HG03521 (cell line): ENCODE results near the gene BSND.

Experiments used
- ATAC-seq: cut with Tn5 transposase; IDR thresholded peaks from one replicate; pipeline ENCODE4 v1.9.1; 2021; ENCODE audit warnings: mild to moderate bottlenecking, moderate library complexity; ENCODE audit not compliant: unreplicated experiment

BSND gene

GRCh38 chr1:55044617-55045397, 46.1 kb downstream of the BSND start:
- no peak for ATAC-seq

DNA sequence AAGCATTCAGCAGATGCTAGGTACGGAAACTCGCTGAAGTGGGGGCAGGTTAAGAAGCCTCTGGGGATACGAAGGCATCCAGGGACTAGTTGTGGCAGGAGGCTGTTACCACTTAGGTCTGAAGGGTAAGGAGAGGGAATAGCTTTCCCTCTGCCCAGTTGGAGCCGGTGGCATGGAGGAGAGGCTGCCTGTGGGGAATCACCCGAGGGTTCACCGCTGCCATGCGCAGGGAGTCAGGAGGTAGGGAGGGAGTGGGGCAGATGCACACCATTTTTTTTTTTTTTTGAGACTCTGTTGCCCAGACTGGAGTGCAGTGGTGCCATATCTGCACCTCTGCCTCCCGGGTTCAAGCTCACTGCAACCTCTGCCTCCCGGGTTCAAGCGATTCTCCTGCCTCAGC, 46.7 kb downstream of the BSND start:
- ATAC-seq: no peak

DNA sequence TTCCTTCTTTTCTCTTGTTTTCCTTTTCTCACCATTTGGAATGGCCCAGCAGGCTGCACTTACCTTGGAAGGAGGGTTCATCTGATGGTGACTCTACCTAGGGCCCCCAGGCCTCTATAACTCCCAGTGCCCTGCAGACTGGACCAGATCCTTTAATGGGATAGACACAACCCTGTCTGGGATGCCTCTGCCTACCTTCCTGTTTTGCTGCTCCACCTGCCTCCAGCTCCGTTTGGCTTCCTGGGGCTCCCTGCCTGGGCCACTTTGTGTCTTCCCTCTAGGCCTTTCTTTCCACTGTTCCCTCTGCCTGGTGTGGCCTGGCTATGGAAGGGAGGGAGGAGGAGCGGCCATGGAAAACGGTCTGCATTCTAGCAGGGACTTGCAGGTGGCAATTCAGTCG, 48.1 kb downstream of the BSND start:
- no peak for ATAC-seq

DNA sequence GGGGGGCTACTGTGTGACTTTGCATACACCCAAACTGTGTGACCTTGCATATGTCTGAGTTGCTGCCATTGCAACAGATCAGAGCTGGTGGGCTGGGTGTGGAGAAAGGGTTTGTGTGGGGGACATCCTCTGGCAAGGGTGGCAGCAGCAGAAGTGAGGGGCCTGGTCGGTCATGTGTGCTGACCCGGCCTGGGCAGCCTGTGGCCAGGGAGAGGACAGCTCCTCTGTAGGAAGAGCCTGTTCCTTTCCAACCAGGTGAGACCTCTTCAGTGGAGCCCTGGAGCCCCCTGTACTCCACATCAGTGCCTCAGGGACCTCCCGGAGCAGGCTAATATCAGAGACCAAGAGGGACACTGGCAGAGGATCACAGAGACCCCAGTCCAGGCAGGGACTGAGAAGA, 48.9 kb downstream of the BSND start:
- ATAC-seq: no peak

DNA sequence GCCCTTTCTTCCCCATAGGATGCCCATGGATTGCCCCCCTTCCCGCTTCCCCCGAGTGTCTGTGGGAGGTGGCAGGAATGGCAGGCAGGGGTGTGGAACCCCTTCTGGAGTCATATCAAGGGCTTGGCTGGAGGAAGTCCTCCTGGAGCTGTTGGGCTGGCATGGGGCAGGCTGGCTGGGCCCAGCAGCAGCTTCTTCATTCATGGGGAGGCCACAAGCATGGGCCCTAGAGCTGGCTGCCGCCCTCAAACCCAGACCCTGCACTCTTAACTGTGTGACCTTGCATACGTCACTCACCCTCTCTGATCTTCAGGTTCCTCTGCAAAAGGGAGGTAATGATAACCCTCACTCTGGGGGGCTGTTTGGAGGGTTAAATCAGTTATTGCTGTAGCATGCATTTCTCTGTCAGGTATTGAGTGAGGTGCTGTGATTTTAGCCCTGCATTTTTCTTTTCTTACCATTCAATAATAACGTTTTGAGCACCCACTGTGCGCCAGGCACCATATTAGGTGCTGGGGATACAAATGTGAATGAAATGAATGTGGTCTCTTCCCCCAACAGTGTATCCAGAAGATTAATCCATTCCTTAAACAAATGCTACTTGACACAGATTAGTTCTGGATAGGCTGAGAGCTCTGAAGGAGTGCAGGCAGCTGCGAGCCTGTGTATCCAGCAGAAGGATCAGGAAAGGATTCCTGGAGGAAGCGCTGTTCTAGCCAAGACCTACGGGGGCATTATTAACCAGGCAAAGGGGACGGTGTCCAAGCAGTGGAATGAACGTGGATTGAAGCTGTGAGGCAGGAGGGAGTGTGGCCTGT, 49.9 kb downstream of the BSND start:
- no peak for ATAC-seq

GRCh38 chr1:55049271-55049913, 50.7 kb downstream of the BSND start:
- ATAC-seq: no peak

DNA sequence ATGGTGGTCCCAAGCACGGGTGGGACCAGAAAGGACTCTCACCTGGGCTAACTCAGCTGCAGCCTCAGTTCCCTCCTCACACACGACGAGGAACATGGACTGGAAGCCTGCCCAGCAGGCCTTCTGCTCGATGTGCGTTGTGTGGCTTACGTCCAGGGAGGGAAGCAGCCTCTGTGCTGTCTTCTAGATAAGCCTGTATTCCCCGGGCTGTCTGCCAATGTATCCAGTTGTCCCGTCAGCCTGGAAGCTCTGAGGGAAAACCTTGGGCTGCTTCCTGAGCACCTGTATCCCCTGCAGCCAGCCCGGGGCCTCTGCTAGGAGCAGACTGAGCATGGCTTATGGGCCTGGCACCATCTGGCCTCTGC, 51.2 kb downstream of the BSND start:
- ATAC-seq: no peak

GRCh38 chr1:55050283-55050682, 51.5 kb downstream of the BSND start:
- ATAC-seq: no peak

- no peak for ATAC-seq
These were observed 52.4 kb downstream of the BSND start for GRCh38 chr1:55051169-55051568.

- no peak for ATAC-seq
These were observed 52.9 kb downstream of the BSND start for GRCh38 chr1:55051621-55052020.

- ATAC-seq: no peak
These were observed 53.7 kb downstream of the BSND start for GRCh38 chr1:55052221-55053142.

GRCh38 chr1:55053265-55053954, 54.7 kb downstream of the BSND start:
- no peak for ATAC-seq

GRCh38 chr1:55054396-55054795, 55.7 kb downstream of the BSND start:
- ATAC-seq: no peak

- ATAC-seq: no peak
These were observed 56.5 kb downstream of the BSND start for GRCh38 chr1:55055084-55055882.

- ATAC-seq: no peak
These were observed 57.4 kb downstream of the BSND start for GRCh38 chr1:55055951-55056631.

GRCh38 chr1:55056632-55056992, 57.9 kb downstream of the BSND start:
- ATAC-seq: no peak

DNA sequence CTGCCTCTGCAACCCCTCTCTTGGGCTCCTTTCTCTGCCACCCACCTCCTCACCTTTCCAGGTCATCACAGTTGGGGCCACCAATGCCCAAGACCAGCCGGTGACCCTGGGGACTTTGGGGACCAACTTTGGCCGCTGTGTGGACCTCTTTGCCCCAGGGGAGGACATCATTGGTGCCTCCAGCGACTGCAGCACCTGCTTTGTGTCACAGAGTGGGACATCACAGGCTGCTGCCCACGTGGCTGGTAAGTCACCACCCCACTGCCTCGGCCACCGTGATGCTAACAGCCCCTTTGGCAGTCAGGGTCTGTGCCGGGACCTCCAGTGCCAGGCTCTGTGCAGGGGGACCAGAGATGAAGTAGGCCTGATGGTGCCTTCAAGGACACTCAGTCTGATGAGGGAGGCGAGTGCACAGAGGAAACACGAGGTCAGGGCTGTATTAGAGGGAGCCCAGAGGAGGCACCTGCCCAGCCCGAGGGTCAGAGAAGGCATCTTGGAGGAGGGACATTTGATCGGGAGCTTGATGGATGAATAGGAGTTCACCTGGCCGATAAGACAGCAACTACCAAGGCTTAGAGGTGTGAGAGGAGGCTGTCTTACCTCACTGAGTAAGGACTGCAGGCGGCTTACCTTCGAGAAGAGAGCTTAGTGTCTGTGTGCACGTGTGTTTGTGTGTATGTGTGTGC, 58.7 kb downstream of the BSND start:
- no peak for ATAC-seq

- no peak for ATAC-seq
These were observed 59.2 kb downstream of the BSND start for GRCh38 chr1:55057956-55058298.
